Measurements from ENCODE around the gene SAMD14.

GRCh38 chr17:50161911-50162288 lies 31.9 kb upstream of the SAMD14 start:
- TF ChIP-seq POLR2A (IDR thresholded peaks at IDR 0.05; ENCODE audit: low read depth, low read length) = no peak
- TF ChIP-seq POLR2AphosphoS5 (IDR thresholded peaks at IDR 0.05; ENCODE audit: low read depth, low read length) = no peak
- TF ChIP-seq TAF1 (IDR thresholded peaks at IDR 0.05; ENCODE audit: low read depth, low read length) = no peak
- no peak for TF ChIP-seq PAX5 (IDR thresholded peaks at IDR 0.05; ENCODE audit: insufficient read depth, low read length, severe bottlenecking)
- TF ChIP-seq SPI1 (IDR thresholded peaks at IDR 0.05; ENCODE audit: low read depth, low read length) = no peak

Measured in GM12891 (cell line).